PC-9 (cell line): ENCODE results near the gene CBFB.
"Not testable (repeated sequence)": the region's sequence is repeated elsewhere in the genome, so short reads cannot be mapped to it uniquely, and the experiment has no call there.

ENCODE experiments used
- CTCF ChIP-seq: fragments of 200-600 bp; sonication (generic); conservative IDR thresholded peaks from 2 replicates; pipeline ENCODE4 v1.6.1; 2017; ENCODE audit warnings: mixed run types, antibody characterized with exemption, mild to moderate bottlenecking, moderate library complexity
- EZH2 ChIP-seq: fragments of 200-600 bp; sonication (generic); IDR thresholded peaks from 2 replicates; pipeline ENCODE4 v1.8.0; 2017; ENCODE audit warnings: antibody characterized with exemption, low read depth

- not testable (repeated sequence) for TF ChIP-seq CTCF, EZH2
Measured at GRCh38 chr16:66993558-66993957, 35.4 kb upstream of the CBFB start.
